Measurements from ENCODE around the gene SPNS3. TPM values are rescaled to one million over a fixed set of nuclear protein-coding genes. Genes with fewer than 3 reads are reported as not detected.

SPNS3 gene
- total and polyA plus RNA-seq, 2 donors from 2014 or later = 1.4 to 3.7 TPM

DNA sequence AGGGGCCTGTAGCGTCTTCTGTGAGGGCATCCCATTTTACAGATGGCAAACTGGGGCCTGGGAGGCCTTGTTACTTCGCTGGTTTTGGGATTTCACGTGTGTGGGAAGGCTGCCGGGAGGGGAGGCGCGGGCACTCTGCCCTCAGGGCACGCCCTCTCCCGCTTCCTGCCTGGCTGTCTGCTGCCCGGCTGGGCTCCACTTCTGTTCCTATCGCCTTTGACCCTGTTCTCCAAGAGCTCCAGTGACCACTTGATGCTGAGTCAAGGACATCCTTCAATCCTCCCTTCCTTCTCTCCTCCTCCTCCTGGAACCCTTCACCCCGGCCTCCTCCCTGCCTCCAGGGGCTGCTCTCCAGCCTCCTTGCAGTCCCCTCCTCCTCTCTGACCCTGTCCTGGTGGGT, 16.0 kb downstream of the SPNS3 start:
- Histone ChIP-seq H3K27me3 (ENCODE audit: control insufficient read depth, insufficient read depth, low read length) (no peaks in the 10 kb centered on the region), H3K36me3 (ENCODE audit: control insufficient read depth in 2 of 3, insufficient read depth in 3 of 3, low read length in 3 of 3) (no peaks in the 10 kb centered on the region), H3K4me1 (ENCODE audit: control insufficient read depth in 2 of 3, insufficient read depth in 2 of 3, low read depth in 1 of 3, low read length in 3 of 3) (no peaks in the 10 kb centered on the region), H3K4me3 (ENCODE audit: low read length in 3 of 3) (no peak overlapping the region), H3K9ac (ENCODE audit: low read length in 3 of 3) (no peak overlapping the region), H3K27ac (ENCODE audit: low read depth in 2 of 2, low read length in 2 of 2) (no peak overlapping the region), H3K9me3 (ENCODE audit: control insufficient read depth in 2 of 3, insufficient read depth in 1 of 3, low read length in 3 of 3) (no peaks in the 10 kb centered on the region)
- no peak for FAIRE-seq
- DNase-seq = no peak
- intact Hi-C loops (cut with DNase I) = no loop called here
- TF ChIP-seq, protein P1, sequence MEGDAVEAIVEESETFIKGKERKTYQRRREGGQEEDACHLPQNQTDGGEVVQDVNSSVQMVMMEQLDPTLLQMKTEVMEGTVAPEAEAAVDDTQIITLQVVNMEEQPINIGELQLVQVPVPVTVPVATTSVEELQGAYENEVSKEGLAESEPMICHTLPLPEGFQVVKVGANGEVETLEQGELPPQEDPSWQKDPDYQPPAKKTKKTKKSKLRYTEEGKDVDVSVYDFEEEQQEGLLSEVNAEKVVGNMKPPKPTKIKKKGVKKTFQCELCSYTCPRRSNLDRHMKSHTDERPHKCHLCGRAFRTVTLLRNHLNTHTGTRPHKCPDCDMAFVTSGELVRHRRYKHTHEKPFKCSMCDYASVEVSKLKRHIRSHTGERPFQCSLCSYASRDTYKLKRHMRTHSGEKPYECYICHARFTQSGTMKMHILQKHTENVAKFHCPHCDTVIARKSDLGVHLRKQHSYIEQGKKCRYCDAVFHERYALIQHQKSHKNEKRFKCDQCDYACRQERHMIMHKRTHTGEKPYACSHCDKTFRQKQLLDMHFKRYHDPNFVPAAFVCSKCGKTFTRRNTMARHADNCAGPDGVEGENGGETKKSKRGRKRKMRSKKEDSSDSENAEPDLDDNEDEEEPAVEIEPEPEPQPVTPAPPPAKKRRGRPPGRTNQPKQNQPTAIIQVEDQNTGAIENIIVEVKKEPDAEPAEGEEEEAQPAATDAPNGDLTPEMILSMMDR (IDR thresholded peaks at IDR 0.05; ENCODE audit: borderline replicate concordance, extremely low read depth, insufficient read depth) = no peak

DNA sequence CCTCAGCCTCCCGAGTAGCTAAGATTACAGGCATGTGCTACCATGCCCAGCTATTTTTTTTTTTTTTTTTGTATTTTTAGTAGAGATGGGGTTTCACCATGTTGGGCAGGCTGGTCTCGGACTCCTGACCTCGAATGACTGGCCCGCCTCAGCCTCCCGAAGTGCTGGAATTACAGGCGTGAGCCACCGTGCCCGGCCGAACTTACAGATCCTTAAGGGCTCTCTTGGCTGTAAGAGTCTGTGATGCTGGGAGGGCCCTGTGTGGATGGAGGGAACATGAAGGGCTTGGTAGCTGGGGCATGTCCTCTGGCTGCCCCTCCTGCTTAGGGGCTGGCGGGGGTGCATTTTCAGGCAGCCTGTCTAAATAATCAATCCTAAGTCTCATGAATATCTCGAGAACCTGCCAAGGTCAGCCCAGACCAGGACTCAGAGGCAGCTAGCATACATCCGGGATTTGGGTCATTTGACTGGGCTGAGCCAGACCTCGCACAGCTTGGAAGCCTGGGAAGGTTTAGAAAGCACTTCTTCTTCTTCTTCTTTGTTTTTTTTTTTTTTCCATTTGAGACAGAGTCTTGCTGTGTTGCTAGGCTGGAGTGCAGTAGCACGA, 17.1 kb downstream of the SPNS3 start:
- Histone ChIP-seq H3K36me3 (ENCODE audit: control insufficient read depth in 2 of 3, insufficient read depth in 3 of 3, low read length in 3 of 3) (no peaks in the 10 kb centered on the region), H3K27ac (ENCODE audit: low read depth in 2 of 2, low read length in 2 of 2) (no peak overlapping the region), H3K4me1 (ENCODE audit: control insufficient read depth in 2 of 3, insufficient read depth in 2 of 3, low read depth in 1 of 3, low read length in 3 of 3) (no peaks in the 10 kb centered on the region), H3K4me3 (ENCODE audit: low read length in 3 of 3) (no peak overlapping the region), H3K9me3 (ENCODE audit: control insufficient read depth in 2 of 3, insufficient read depth in 1 of 3, low read length in 3 of 3) (no peaks in the 10 kb centered on the region), H3K27me3 (ENCODE audit: control insufficient read depth, insufficient read depth, low read length) (no peaks in the 10 kb centered on the region), H3K9ac (ENCODE audit: low read length in 3 of 3) (no peak overlapping the region)
- FAIRE-seq = no peak
- TF ChIP-seq, protein P1 (IDR thresholded peaks at IDR 0.05; ENCODE audit: borderline replicate concordance, extremely low read depth, insufficient read depth) = no peak
- no peak for DNase-seq
- intact Hi-C loops (cut with DNase I) = no loop called here

DNA sequence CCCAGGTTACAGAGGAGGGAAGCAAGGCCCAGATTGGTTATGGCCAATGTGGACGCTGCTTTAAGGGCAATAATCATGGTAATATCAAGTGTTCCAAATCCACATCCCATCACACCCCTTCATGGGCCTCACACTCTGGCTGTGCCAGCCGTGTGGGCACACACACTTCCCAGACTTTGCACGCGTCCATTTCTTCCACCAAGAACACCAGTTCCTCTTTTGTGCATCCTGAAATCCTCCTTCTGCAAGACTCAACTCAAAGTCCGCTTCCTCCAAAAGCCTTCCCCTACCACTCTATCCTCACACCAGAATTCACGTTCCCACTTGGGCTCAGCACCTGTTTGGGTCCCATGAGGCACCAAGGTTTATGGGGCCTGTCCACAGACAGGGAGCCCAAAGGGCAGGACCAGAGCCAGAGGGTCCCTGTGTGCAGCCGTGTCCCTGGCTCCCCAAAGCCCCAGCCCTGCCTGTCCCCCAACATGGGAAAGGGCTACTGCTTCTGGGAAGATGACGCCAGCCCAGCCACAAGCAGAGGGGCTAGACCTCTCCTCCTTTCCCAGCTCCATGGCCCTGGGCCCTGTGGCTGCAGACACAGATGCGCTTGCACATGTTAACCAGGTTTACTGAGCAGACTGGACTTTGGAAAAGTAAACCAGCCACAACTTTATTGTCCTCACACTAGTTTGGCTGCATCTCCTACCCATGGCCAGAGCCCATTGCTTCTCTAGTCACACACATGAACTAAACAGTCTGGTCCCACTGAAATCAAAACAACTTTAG, 20.3 kb downstream of the SPNS3 start:
- intact Hi-C loops (cut with DNase I) = no loop called here
- TF ChIP-seq, protein P1 (IDR thresholded peaks at IDR 0.05; ENCODE audit: borderline replicate concordance, extremely low read depth, insufficient read depth) = no peak
- FAIRE-seq (no peak), DNase-seq (no peak)
- Histone ChIP-seq H3K9me3 (ENCODE audit: control insufficient read depth in 2 of 3, insufficient read depth in 1 of 3, low read length in 3 of 3) (no peaks in the 10 kb centered on the region), H3K36me3 (ENCODE audit: control insufficient read depth in 2 of 3, insufficient read depth in 3 of 3, low read length in 3 of 3) (no peaks in the 10 kb centered on the region), H3K4me3 (ENCODE audit: low read length in 3 of 3) (no peak overlapping the region), H3K27me3 (ENCODE audit: control insufficient read depth, insufficient read depth, low read length) (no peaks in the 10 kb centered on the region), H3K4me1 (ENCODE audit: control insufficient read depth in 2 of 3, insufficient read depth in 2 of 3, low read depth in 1 of 3, low read length in 3 of 3) (no peaks in the 10 kb centered on the region), H3K27ac (ENCODE audit: low read depth in 2 of 2, low read length in 2 of 2) (no peak overlapping the region), H3K9ac (ENCODE audit: low read length in 3 of 3) (no peak overlapping the region)
